Measurements from ENCODE around the gene ARHGAP8.
"Not testable (repeated sequence)": the region's sequence is repeated elsewhere in the genome, so short reads cannot be mapped to it uniquely, and the experiment has no call there.

- TF ChIP-seq SIN3A (IDR thresholded peaks at IDR 0.05; ENCODE audit: low read depth, low read length); CTCF (IDR thresholded peaks at IDR 0.05 in 2 of 3, conservative IDR thresholded peaks at IDR 0.05 in 1 of 3; ENCODE audit: control insufficient read depth in 2 of 3, extremely low read depth in 1 of 3, insufficient read depth in 1 of 3, low read depth in 3 of 3, low read length in 3 of 3); EP300 (IDR thresholded peaks at IDR 0.05; ENCODE audit: borderline replicate concordance in 1 of 2, control insufficient read depth in 1 of 2, low read depth in 2 of 2, low read length in 2 of 2); FOXK2 (IDR thresholded peaks at IDR 0.05); LARP7 (IDR thresholded peaks at IDR 0.05); RAD51 (IDR thresholded peaks at IDR 0.05); CHD2 (IDR thresholded peaks at IDR 0.05; ENCODE audit: borderline replicate concordance, low read depth, low read length): not testable (repeated sequence)
Measured at GRCh38 chr22:44739666-44740065, 12.7 kb upstream of the ARHGAP8 start.

All from GM12878 (cell line).